ENCODE results near the gene ACP1.

ACP1 gene

GRCh38 chr2:264493-265468 is at the start of gene ACP1:
Gene ACP1 (plus strand): TSS chr2:264947. CDS start chr2:264965, 18 bp downstream.
- no peaks in the 10 kb centered on the region for H3K27me3 ChIP-seq (ENCODE audit: insufficient read depth, low read depth, severe bottlenecking)
- peak within 1 kb of the TSS; percentile 98 for H3K4me3 ChIP-seq (ENCODE audit: low read depth, low read length)
- TF ChIP-seq CTCF (IDR thresholded peaks at IDR 0.05; ENCODE audit: low read depth, low read length) = no peak
- H3K9me3 ChIP-seq (ENCODE audit: severe bottlenecking) = no peaks in the 10 kb centered on the region
- peak; percentile 96 for DNase-seq
- H3K27ac ChIP-seq = peak within 1 kb of the TSS; percentile 98
- peaks cover 24% of the 10 kb centered on the region for H3K36me3 ChIP-seq

- H3K4me3 ChIP-seq (ENCODE audit: low read depth, low read length) = no peak overlapping the region
- DNase-seq = no peak
- no peak for TF ChIP-seq CTCF (IDR thresholded peaks at IDR 0.05; ENCODE audit: low read depth, low read length)
- H3K27me3 ChIP-seq (ENCODE audit: insufficient read depth, low read depth, severe bottlenecking) = peaks cover 8% of the 10 kb centered on the region
- no peak overlapping the region for H3K27ac ChIP-seq
- peaks cover 6% of the 10 kb centered on the region for H3K9me3 ChIP-seq (ENCODE audit: severe bottlenecking)
- no peaks in the 10 kb centered on the region for H3K36me3 ChIP-seq
Observed at GRCh38 chr2:216068-216467, 48.7 kb upstream of the ACP1 start.

- no peak for TF ChIP-seq CTCF (IDR thresholded peaks at IDR 0.05; ENCODE audit: low read depth, low read length)
- Histone ChIP-seq H3K27me3 (ENCODE audit: insufficient read depth, low read depth, severe bottlenecking) (no peaks in the 10 kb centered on the region), H3K4me3 (ENCODE audit: low read depth, low read length) (no peak overlapping the region), H3K27ac (no peak overlapping the region), H3K36me3 (no peaks in the 10 kb centered on the region), H3K9me3 (ENCODE audit: severe bottlenecking) (no peaks in the 10 kb centered on the region)
- no peak for DNase-seq
Observed at GRCh38 chr2:223451-223850, 41.3 kb upstream of the ACP1 start.

GRCh38 chr2:223971-224760 is 40.6 kb upstream of the ACP1 start:
- H3K9me3 ChIP-seq (ENCODE audit: severe bottlenecking) = no peaks in the 10 kb centered on the region
- no peaks in the 10 kb centered on the region for H3K36me3 ChIP-seq
- no peak for TF ChIP-seq CTCF (IDR thresholded peaks at IDR 0.05; ENCODE audit: low read depth, low read length)
- no peak overlapping the region for H3K4me3 ChIP-seq (ENCODE audit: low read depth, low read length)
- no peak overlapping the region for H3K27ac ChIP-seq
- DNase-seq = no peak
- no peaks in the 10 kb centered on the region for H3K27me3 ChIP-seq (ENCODE audit: insufficient read depth, low read depth, severe bottlenecking)

GRCh38 chr2:228115-228514 is 36.6 kb upstream of the ACP1 start:
- no peak for DNase-seq
- Histone ChIP-seq H3K27me3 (ENCODE audit: insufficient read depth, low read depth, severe bottlenecking) (no peaks in the 10 kb centered on the region), H3K36me3 (no peaks in the 10 kb centered on the region), H3K27ac (no peak overlapping the region), H3K9me3 (ENCODE audit: severe bottlenecking) (no peaks in the 10 kb centered on the region), H3K4me3 (ENCODE audit: low read depth, low read length) (no peak overlapping the region)
- TF ChIP-seq CTCF (IDR thresholded peaks at IDR 0.05; ENCODE audit: low read depth, low read length) = no peak
